Measurements from ENCODE around the gene ABCC12. TPM values are rescaled to one million over a fixed set of nuclear protein-coding genes. Genes with fewer than 3 reads are reported as not detected.

Gene ABCC12
- total RNA-seq (not detected), polyA plus RNA-seq (not detected)
- long read RNA-seq, donor 1, result 0 reads
- long read RNA-seq, donor 2, result 0 reads
- long read RNA-seq, donor 3, result 0 reads
- long read RNA-seq, donor 4, result 0 reads
- long read RNA-seq, donor 5, result 0 reads

DNA sequence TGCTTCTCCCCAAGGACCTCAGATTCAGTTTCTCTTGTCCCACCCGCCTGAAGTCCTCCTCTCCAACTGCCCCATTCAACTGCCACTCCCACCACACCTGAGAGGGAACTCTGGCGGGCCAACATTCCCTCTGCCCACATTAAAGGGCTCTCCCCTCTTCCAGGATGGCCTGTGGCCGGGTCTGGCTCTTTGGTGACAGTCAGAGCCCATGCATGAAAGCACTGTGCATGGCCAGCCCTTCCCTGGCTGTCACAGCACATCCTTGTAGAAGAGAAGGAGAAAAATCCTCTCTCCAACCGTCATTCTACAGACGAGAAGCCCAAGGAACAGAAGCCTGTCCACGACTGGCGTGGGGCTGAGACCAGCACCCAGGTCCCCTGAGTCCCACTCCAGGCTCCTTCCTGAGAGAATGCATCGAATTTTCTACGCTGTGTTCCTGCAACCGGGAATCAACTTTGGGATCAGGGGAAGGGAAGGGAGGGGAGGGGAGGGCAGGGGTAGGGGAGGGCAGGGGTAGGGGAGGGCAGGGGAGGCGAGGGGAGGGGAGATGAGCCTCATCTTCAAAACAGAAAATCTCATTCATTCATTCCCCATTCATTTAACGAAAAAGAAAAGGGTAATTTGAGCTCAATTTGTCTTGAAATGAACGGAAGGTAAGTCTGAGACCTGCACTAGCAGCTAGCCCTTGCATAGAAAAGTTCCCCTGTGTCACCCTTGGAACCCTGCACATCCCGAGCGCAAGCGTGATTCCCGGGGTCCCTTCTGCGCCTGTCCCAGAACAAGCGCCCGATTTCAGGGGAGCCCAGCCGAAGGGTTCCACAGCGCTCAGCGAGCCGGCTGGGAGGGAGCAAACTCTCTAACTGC, at the start of gene ABCC12:
ABCC12 (minus strand) TSS at position 68 of the 864 bp plus-strand sequence. CDS start 9,569 bp downstream, outside the sequence.
- no peak for ATAC-seq (ENCODE audit: insufficient read depth, low FRiP score)

GRCh38 chr16:48204825-48205151, 49.0 kb upstream of the ABCC12 start:
- TF ChIP-seq, protein P1, sequence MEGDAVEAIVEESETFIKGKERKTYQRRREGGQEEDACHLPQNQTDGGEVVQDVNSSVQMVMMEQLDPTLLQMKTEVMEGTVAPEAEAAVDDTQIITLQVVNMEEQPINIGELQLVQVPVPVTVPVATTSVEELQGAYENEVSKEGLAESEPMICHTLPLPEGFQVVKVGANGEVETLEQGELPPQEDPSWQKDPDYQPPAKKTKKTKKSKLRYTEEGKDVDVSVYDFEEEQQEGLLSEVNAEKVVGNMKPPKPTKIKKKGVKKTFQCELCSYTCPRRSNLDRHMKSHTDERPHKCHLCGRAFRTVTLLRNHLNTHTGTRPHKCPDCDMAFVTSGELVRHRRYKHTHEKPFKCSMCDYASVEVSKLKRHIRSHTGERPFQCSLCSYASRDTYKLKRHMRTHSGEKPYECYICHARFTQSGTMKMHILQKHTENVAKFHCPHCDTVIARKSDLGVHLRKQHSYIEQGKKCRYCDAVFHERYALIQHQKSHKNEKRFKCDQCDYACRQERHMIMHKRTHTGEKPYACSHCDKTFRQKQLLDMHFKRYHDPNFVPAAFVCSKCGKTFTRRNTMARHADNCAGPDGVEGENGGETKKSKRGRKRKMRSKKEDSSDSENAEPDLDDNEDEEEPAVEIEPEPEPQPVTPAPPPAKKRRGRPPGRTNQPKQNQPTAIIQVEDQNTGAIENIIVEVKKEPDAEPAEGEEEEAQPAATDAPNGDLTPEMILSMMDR (IDR thresholded peaks at IDR 0.05; ENCODE audit: control extremely low read depth, extremely low read depth), result no peak
- DNase-seq (no peak), ATAC-seq (ENCODE audit: insufficient read depth, low FRiP score) (no peak)
- Histone ChIP-seq H3K4me3 (no peak overlapping the region), H3K4me1 (ENCODE audit: control insufficient read depth in 5 of 5, insufficient read depth in 5 of 5, low read length in 5 of 5) (no peaks in the 10 kb centered on the region), H3K36me3 (ENCODE audit: control insufficient read depth in 4 of 4, insufficient read depth in 4 of 4, low read length in 4 of 4) (no peaks in the 10 kb centered on the region), H3K27ac (ENCODE audit: low read depth in 1 of 2, low read length in 1 of 2) (no peak overlapping the region), H3K9ac (ENCODE audit: insufficient read depth in 1 of 2, low read length in 2 of 2) (no peak overlapping the region), H3K9me3 (ENCODE audit: control insufficient read depth in 4 of 4, insufficient read depth in 3 of 4, low read length in 3 of 4) (peaks cover 0 to 3% (median 0%) of the 10 kb centered on the region in 4 donors), H3K27me3 (ENCODE audit: control insufficient read depth in 3 of 3, insufficient read depth in 3 of 3, low read length in 2 of 3) (no peaks in the 10 kb centered on the region)
- WGBS, 2 donors, result 88 to 92% methylated on average over 6 of the region's 6 CpGs

More for the DNA sequence above, at the start of gene ABCC12:
- H3K27me3 ChIP-seq (ENCODE audit: control insufficient read depth in 3 of 3, insufficient read depth in 3 of 3, low read length in 2 of 3), result peaks cover 0 to 3% (median 0%) of the 10 kb centered on the region in 3 donors
- TF ChIP-seq, protein P1 (IDR thresholded peaks at IDR 0.05; ENCODE audit: control extremely low read depth, extremely low read depth), result no peak
- WGBS, 2 donors, result 43 to 69% methylated on average over 24 of the region's 24 CpGs
- no peak within 1 kb of the TSS for H3K9ac ChIP-seq (ENCODE audit: insufficient read depth in 1 of 2, low read length in 2 of 2)
- DNase-seq, result no peak
- peaks cover 0 to 9% (median 0%) of the 10 kb centered on the region in 5 donors for H3K4me1 ChIP-seq (ENCODE audit: control insufficient read depth in 5 of 5, insufficient read depth in 5 of 5, low read length in 5 of 5)
- no peaks in the 10 kb centered on the region for H3K36me3 ChIP-seq (ENCODE audit: control insufficient read depth in 4 of 4, insufficient read depth in 4 of 4, low read length in 4 of 4)
- no peaks in the 10 kb centered on the region for H3K9me3 ChIP-seq (ENCODE audit: control insufficient read depth in 4 of 4, insufficient read depth in 3 of 4, low read length in 3 of 4)
- H3K4me3 ChIP-seq, result no peak within 1 kb of the TSS
- H3K27ac ChIP-seq (ENCODE audit: low read depth in 1 of 2, low read length in 1 of 2), result no peak within 1 kb of the TSS

DNA sequence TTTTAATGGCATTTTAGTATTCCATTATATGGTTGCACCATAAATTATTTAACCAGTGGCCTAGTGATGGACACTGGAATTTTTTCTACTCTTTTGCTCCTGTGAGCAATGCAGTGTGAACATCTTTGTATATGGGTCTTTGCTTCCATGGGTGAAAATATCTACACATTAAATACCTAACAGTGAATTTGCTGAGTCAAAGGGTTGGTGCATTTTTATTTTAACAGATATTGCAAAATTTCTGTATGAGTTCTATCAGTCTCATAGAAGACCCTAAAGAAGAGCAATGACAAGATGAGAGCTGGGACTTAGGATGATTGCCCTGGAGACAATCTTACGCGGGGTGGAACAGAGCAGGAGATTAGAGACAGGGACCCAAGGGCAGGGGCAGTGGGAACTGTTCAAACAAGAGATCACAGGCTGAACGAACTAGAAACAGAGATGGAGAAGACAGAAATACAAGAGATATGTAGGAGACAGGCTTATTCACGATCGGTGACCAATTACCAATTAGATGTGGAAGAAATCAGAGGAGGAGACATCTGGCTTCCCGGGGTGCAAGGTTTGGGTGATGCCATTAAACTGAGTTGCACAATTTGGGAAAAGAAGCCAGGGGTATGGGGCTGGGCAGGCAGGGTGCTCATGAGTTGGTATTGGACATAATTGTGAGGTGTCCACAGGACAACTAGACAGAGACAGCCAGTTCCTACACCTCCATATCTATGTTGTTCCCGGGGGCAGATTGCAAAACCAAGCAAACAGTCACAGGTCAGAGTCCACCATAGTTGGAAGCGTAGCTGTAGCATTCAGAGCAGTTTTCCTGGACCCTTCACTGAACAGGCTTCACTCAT, 48.4 kb upstream of the ABCC12 start:
- 86 to 89% methylated on average over 8 of the region's 8 CpGs for WGBS, 2 donors
- Histone ChIP-seq H3K9ac (ENCODE audit: insufficient read depth in 1 of 2, low read length in 2 of 2) (no peak overlapping the region), H3K27me3 (ENCODE audit: control insufficient read depth in 3 of 3, insufficient read depth in 3 of 3, low read length in 2 of 3) (no peaks in the 10 kb centered on the region), H3K4me3 (no peak overlapping the region), H3K4me1 (ENCODE audit: control insufficient read depth in 5 of 5, insufficient read depth in 5 of 5, low read length in 5 of 5) (no peaks in the 10 kb centered on the region), H3K36me3 (ENCODE audit: control insufficient read depth in 4 of 4, insufficient read depth in 4 of 4, low read length in 4 of 4) (no peaks in the 10 kb centered on the region), H3K9me3 (ENCODE audit: control insufficient read depth in 4 of 4, insufficient read depth in 3 of 4, low read length in 3 of 4) (peaks cover 0 to 3% (median 0%) of the 10 kb centered on the region in 4 donors), H3K27ac (ENCODE audit: low read depth in 1 of 2, low read length in 1 of 2) (no peak overlapping the region)
- DNase-seq (no peak), ATAC-seq (ENCODE audit: insufficient read depth, low FRiP score) (no peak)
- TF ChIP-seq, protein P1 (IDR thresholded peaks at IDR 0.05; ENCODE audit: control extremely low read depth, extremely low read depth), result no peak

Data from lung (tissue), 16 donors.